Pancreas (tissue), 10 donors: ENCODE results near the gene CYBB. TPM values are rescaled to one million over a fixed set of nuclear protein-coding genes. Genes with fewer than 3 reads are reported as not detected.

Experiments
- ATAC-seq, 4 donors: fragments of 200-7000 bp; cut with Tn5 transposase; one replicate each; pipeline versions ENCODE4 v1.8.0 to v1.9.1; 2020; ENCODE audit warnings: mild to moderate bottlenecking in 4 of 4, moderate library complexity in 4 of 4
- DNase-seq, 6 donors: peaks; one replicate each; pipeline ENCODE4 v3.0.0-alpha.2; 2020
- FAIRE-seq: peaks from 2 replicates; lab custom pipeline; 2012; peaks lifted over from hg19 to GRCh38; lab: Jason Lieb, UNC
- H3K27ac ChIP-seq, 4 donors: fragments of 200-600 bp; sonication (generic); 1 replicate in 3 of 4; 2 replicates in 1 of 4; pipeline versions ENCODE4 v1.5.0 to v1.8.0; 2020
- H3K27me3 ChIP-seq, 4 donors: fragments of 200-600 bp; one replicate each; pipeline ENCODE4 v1.8.0; 2021
- H3K36me3 ChIP-seq, 3 donors: fragments of 200-600 bp; sonication (generic) in 1 of 3; one replicate each; pipeline versions ENCODE4 v1.5.0 to v1.8.0; 2020 to 2021
- H3K4me1 ChIP-seq, 3 donors: fragments of 200-600 bp; one replicate each; pipeline ENCODE4 v1.8.0; 2021
- H3K4me3 ChIP-seq, 4 donors: fragments of 200-600 bp; sonication (generic) in 2 of 4; one replicate each; pipeline versions ENCODE4 v1.5.0 to v1.8.0; 2020 to 2021
- H3K9me3 ChIP-seq, 4 donors: fragments of 200-600 bp; one replicate each; pipeline ENCODE4 v1.8.0; 2021
- CTCF ChIP-seq, 4 donors: fragments of 200-600 bp; sonication (generic) in 3 of 4; IDR thresholded peaks; one replicate each; pipeline versions ENCODE4 v1.5.0 to v1.8.0; 2021; ENCODE audit warnings: antibody characterized with exemption in 4 of 4
- WGBS, 2 donors: extraction: QIAGEN DNeasy Blood & Tissue Kit; methylation state at CpG; one replicate each; pipeline ENCODE4 v1.1.7; 2013; 5-methylcytosine and 5-hydroxymethylcytosine counted together
- intact Hi-C, 3 donors: fragments of 100-400 bp; cut with DNase I; formaldehyde crosslinking; loops; one replicate each; pipeline versions ENCODE4 v1.11.1 to v1.14.2; 2022
- polyA plus RNA-seq, 2 donors: library from polyadenylated mRNA; stranded (reverse); fragments of 200-250 nt; gene quantifications; one replicate each; pipeline ENCODE4 v1.2.3, GENCODE V29; 2013
- total RNA-seq, 6 donors: library from RNA; stranded (reverse); fragmentation: NEBNext Ultra II Directional in 4 of 6; extraction: Animal tissue kit (Norgen Biotek cat#: 25700) in 4 of 6; gene quantifications; one replicate each; pipeline versions ENCODE4 v1.2.1 to v1.2.4, GENCODE V29; 2021 to 2023
- donor health status: healthy with polysubstance abuse.
- donor health status: DM: no; HTN: no; CAD: no; lungs with moderate emphysema.
- donor health status: DM: no; HTN: no; CAD: no.
- donor health status: control.
- donor health status: control.
- donor health status: Bipolar disorder and iron deficiency.
- donor health status: DM: yes; HTN: yes; CAD: no.
- donor health status: DM: no; HTN: no; CAD: no.
- donor health status: DM: no; HTN: no; CAD: no.
- donor health status: DM: yes; HTN: yes; CAD: no.

CYBB gene
- total and polyA plus RNA-seq, 8 donors: 0.80 to 38.3 (median 2.9) TPM

- Histone ChIP-seq H3K4me1 (no peaks in the 10 kb centered on the region), H3K27ac (no peak overlapping the region), H3K4me3 (no peak overlapping the region), H3K9me3 (no peaks in the 10 kb centered on the region), H3K36me3 (no peaks in the 10 kb centered on the region), H3K27me3 (no peaks in the 10 kb centered on the region)
- FAIRE-seq (peak; percentile 94), DNase-seq (no peak), ATAC-seq (no peak)
- no peak for TF ChIP-seq CTCF (IDR thresholded peaks at IDR 0.05)
- intact Hi-C loops: no loop called here
Measured at GRCh38 chrX:37802028-37802427, 22.2 kb downstream of the CYBB start.

GRCh38 chrX:37803057-37803456, 23.2 kb downstream of the CYBB start:
- 33 to 93% methylated on average over 2 of the region's 2 CpGs for WGBS, 2 donors
- no peaks in the 10 kb centered on the region for H3K27me3 ChIP-seq
- no peak overlapping the region for H3K4me3 ChIP-seq
- intact Hi-C loops: no loop called here
- no peak for FAIRE-seq
- no peaks in the 10 kb centered on the region for H3K4me1 ChIP-seq
- H3K9me3 ChIP-seq: no peaks in the 10 kb centered on the region
- no peaks in the 10 kb centered on the region for H3K36me3 ChIP-seq
- DNase-seq: no peak
- no peak for TF ChIP-seq CTCF (IDR thresholded peaks at IDR 0.05)
- H3K27ac ChIP-seq: no peak overlapping the region
- no peak for ATAC-seq

GRCh38 chrX:37809970-37810369, 30.1 kb downstream of the CYBB start:
- DNase-seq: no peak
- no peaks in the 10 kb centered on the region for H3K9me3 ChIP-seq
- peaks cover 0 to 8% (median 0%) of the 10 kb centered on the region in 4 donors for H3K27me3 ChIP-seq
- no peak for ATAC-seq
- intact Hi-C loops: no loop called here
- no peak for TF ChIP-seq CTCF (IDR thresholded peaks at IDR 0.05)
- WGBS, 2 donors: 55 to 85% methylated on average over 2 of the region's 2 CpGs
- H3K4me1 ChIP-seq: no peaks in the 10 kb centered on the region
- FAIRE-seq: no peak
- no peak overlapping the region for H3K4me3 ChIP-seq
- no peak overlapping the region for H3K27ac ChIP-seq
- H3K36me3 ChIP-seq: no peaks in the 10 kb centered on the region

- 54 to 64% methylated on average over 1 of the region's 1 CpG for WGBS, 2 donors
- Histone ChIP-seq H3K9me3 (no peaks in the 10 kb centered on the region), H3K4me3 (no peak overlapping the region), H3K27me3 (peaks cover 0 to 9% (median 4%) of the 10 kb centered on the region in 4 donors), H3K4me1 (no peaks in the 10 kb centered on the region), H3K36me3 (no peaks in the 10 kb centered on the region), H3K27ac (no peak overlapping the region)
- no peak for TF ChIP-seq CTCF (IDR thresholded peaks at IDR 0.05)
- FAIRE-seq (peak; percentile 81), ATAC-seq (no peak), DNase-seq (no peak)
- intact Hi-C loops: no loop called here
Measured at GRCh38 chrX:37812110-37812509, 32.3 kb downstream of the CYBB start.

- no peak for TF ChIP-seq CTCF (IDR thresholded peaks at IDR 0.05)
- FAIRE-seq: no peak
- 62 to 87% methylated on average over 4 of the region's 4 CpGs for WGBS, 2 donors
Measured at GRCh38 chrX:37813570-37813969, 33.7 kb downstream of the CYBB start.

More at GRCh38 chrX:37813570-37813969, 33.7 kb downstream of the CYBB start:
- H3K4me1 ChIP-seq: no peaks in the 10 kb centered on the region
- H3K36me3 ChIP-seq: no peaks in the 10 kb centered on the region
- H3K9me3 ChIP-seq: no peaks in the 10 kb centered on the region
- H3K4me3 ChIP-seq: no peak overlapping the region
- DNase-seq: no peak
- no peak overlapping the region for H3K27ac ChIP-seq
- peaks cover 0 to 13% (median 4%) of the 10 kb centered on the region in 4 donors for H3K27me3 ChIP-seq
- intact Hi-C loops: no loop called here
- ATAC-seq: no peak
